ENCODE measurements around the gene PCDHAC1. TPM values are rescaled to one million over a fixed set of nuclear protein-coding genes. Genes with fewer than 3 reads are reported as not detected.

The PCDHAC1 gene
- total and polyA plus RNA-seq, 12 donors, result 0.05 to 0.18 (median 0.09) TPM; not detected in 6

DNA sequence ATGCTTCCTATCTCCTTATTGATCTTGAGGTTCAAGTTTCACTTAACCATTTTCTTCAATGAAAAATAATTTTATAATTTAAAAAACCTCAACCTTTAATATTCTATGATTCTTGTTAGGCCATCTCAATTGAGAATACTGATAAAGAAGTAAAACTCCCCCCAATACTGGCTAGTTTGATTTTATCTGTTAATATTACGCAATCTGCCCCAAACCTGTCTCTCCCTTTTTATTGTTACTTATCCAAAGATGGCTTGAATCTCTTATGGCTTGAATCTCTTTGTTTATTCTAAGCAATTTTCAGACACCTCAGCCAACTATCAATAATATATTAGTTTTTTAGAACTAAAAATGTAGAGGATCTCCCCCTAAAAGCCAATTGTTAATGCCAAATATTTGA lies 36.1 kb downstream of the PCDHAC1 start:
- no peak for DNase-seq
- peaks cover 0 to 16% (median 6%) of the 10 kb centered on the region in 9 donors for H3K4me1 ChIP-seq
- intact Hi-C loops (cut with DNase I), result no loop called here

DNA sequence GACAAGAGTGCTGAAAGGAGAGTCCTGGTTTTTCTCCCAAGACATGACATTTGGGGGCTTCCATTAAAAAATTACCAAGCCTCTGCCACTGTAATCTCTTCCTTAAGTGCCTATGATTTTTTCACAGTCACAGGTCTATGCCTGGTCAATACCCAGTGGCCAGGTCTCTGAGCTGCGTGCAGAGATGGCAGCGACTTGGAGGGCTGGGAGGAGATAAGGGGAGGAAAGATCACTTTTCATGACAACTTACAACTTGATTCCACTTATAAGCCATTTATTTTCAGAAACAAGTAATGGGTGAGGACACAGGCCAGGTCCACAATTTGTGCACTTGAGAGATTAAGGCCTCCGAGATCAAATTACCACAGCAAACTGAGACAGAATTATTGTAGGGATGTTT lies 38.3 kb downstream of the PCDHAC1 start:
- H3K27ac ChIP-seq, result no peak overlapping the region
- H3K4me1 ChIP-seq, result peaks cover 0 to 18% (median 8%) of the 10 kb centered on the region in 9 donors
- H3K36me3 ChIP-seq, result no peaks in the 10 kb centered on the region
- DNase-seq (no peak), ATAC-seq (no peak)
- no peak overlapping the region for H3K4me3 ChIP-seq
- intact Hi-C loops (cut with DNase I), result no loop called here
- TF ChIP-seq, protein P1, sequence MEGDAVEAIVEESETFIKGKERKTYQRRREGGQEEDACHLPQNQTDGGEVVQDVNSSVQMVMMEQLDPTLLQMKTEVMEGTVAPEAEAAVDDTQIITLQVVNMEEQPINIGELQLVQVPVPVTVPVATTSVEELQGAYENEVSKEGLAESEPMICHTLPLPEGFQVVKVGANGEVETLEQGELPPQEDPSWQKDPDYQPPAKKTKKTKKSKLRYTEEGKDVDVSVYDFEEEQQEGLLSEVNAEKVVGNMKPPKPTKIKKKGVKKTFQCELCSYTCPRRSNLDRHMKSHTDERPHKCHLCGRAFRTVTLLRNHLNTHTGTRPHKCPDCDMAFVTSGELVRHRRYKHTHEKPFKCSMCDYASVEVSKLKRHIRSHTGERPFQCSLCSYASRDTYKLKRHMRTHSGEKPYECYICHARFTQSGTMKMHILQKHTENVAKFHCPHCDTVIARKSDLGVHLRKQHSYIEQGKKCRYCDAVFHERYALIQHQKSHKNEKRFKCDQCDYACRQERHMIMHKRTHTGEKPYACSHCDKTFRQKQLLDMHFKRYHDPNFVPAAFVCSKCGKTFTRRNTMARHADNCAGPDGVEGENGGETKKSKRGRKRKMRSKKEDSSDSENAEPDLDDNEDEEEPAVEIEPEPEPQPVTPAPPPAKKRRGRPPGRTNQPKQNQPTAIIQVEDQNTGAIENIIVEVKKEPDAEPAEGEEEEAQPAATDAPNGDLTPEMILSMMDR (IDR thresholded peaks at IDR 0.05), result no peak
- WGBS, 2 donors, result 35 to 37% methylated on average over 3 of the region's 3 CpGs
- H3K9me3 ChIP-seq, result no peaks in the 10 kb centered on the region
- peaks cover 0 to 81% (median 49%) of the 10 kb centered on the region in 7 donors for H3K27me3 ChIP-seq

More for the DNA sequence above, 36.1 kb downstream of the PCDHAC1 start:
- TF ChIP-seq, protein P1 (IDR thresholded peaks at IDR 0.05), result no peak
- 90 to 98% methylated on average over 1 of the region's 1 CpG for WGBS, 2 donors
- no peaks in the 10 kb centered on the region for H3K9me3 ChIP-seq
- ATAC-seq, result no peak
- no peaks in the 10 kb centered on the region for H3K36me3 ChIP-seq
- H3K27ac ChIP-seq, result no peak overlapping the region
- peaks cover 0 to 82% (median 39%) of the 10 kb centered on the region in 7 donors for H3K27me3 ChIP-seq
- H3K4me3 ChIP-seq, result no peak overlapping the region

DNA sequence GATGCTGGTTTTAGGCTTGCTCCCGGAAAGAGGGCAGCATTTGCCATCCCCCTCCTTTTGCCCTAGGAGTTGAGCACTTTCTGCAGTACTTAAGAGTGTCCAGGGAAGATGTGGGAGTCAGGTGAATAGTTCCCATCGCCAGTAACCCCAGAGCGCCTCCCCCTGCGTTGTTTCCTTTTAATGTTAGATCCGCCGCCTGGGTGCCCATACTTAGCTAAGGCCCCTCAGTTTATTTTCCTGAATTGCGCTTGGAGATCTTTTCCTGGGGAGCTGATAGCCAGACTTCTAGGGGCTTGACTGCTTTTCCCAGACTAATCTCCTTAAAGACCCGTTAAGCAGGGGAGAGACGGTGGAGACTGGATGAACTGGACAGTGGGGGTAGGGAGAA lies 39.8 kb downstream of the PCDHAC1 start:
- peak in 1 of 8 donors; percentile 34 for ATAC-seq
- no peak for DNase-seq
- peak overlapping the region; percentile 16 to 64 (median 56) for H3K4me3 ChIP-seq
- peaks cover 0 to 18% (median 8%) of the 10 kb centered on the region in 9 donors for H3K4me1 ChIP-seq
- TF ChIP-seq, protein P1 (IDR thresholded peaks at IDR 0.05), result no peak
- no peaks in the 10 kb centered on the region for H3K9me3 ChIP-seq
- H3K27ac ChIP-seq, result no peak overlapping the region
- WGBS, 2 donors, result 1 to 2% methylated on average over 9 of the region's 9 CpGs
- no peaks in the 10 kb centered on the region for H3K36me3 ChIP-seq
- peaks cover 0 to 71% (median 49%) of the 10 kb centered on the region in 7 donors for H3K27me3 ChIP-seq
- intact Hi-C loops (cut with DNase I), result no loop called here

DNA sequence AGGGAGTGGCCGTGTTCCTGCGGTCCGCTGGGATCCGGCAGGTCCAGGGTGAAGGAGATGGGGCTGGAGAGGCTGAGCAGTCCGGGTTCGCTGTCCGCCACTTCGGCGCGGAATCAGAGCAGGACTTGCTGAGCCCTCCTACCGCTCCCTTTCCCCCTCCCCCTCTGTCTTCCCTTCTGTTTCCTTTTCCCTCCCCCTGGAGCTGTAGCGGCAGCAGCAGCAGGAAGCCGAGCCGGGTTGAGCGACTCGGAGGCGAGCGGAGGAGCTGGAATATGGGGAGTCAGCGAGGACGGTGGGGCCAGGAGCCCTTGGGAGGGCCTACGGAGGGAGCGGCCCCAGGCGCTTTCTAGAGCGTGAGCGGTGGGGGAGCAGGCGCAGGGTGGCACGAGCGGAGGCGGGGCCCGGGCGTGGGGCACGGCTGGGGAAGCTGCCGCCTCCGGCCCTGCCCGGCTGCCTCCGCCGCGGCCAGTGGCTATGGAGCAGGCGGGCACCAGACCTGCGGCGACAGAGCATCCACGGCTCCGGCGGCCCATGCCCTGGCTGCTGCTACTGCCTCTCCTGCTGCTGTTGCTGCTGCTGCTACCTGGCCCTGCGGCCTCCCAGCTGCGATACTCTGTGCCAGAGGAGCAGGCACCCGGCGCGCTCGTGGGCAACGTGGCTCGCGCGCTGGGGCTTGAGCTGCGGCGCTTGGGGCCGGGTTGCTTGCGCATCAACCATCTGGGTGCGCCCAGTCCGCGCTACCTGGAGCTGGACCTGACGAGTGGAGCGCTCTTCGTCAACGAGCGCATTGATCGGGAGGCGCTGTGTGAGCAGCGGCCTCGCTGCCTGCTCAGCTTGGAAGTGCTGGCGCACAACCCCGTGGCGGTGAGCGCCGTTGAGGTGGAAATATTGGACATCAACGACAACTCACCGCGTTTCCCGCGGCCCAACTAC lies 40.5 kb downstream of the PCDHAC1 start, which contains the start of gene PCDHAC2:
Gene PCDHAC2 (plus strand): TSS at position 184 of the 933 bp plus-strand sequence. CDS start 291 bp downstream, at position 475.
- TF ChIP-seq, protein P1 (IDR thresholded peaks at IDR 0.05), result no peak

More for the DNA sequence above, 40.5 kb downstream of the PCDHAC1 start, which contains the start of gene PCDHAC2:
- Histone ChIP-seq H3K9me3 (no peaks in the 10 kb centered on the region), H3K27ac (no peak within 1 kb of the TSS), H3K4me3 (peak within 1 kb of the TSS; percentile 16 to 64 (median 56)), H3K4me1 (peaks cover 0 to 18% (median 8%) of the 10 kb centered on the region in 9 donors), H3K36me3 (no peaks in the 10 kb centered on the region), H3K27me3 (peaks cover 0 to 69% (median 49%) of the 10 kb centered on the region in 7 donors)
- ATAC-seq (peak; percentile 52 to 88 (median 74)), DNase-seq (peak; percentile 16 to 36)
- WGBS, 2 donors, result 1 to 2% methylated on average over 78 to 80 of the region's 80 CpGs
- intact Hi-C loops (cut with DNase I), result no loop called here

Data from heart right ventricle (tissue), 16 donors.